NCI-H748 (cell line): ENCODE data around the gene MVK.

Source experiments
- DNase-seq: peaks from one replicate; lab custom pipeline; 2025; ENCODE audit not compliant: unreplicated experiment; lab: John Stamatoyannopoulos, UW

The MVK gene

GRCh38 chr12:109563291-109564284, 10.0 kb upstream of the MVK start:
- no peak for DNase-seq

- no peak for DNase-seq
These were observed 7.2 kb upstream of the MVK start for GRCh38 chr12:109566424-109566823.

- no peak for DNase-seq
These were observed 6.3 kb upstream of the MVK start for GRCh38 chr12:109567296-109567695.

GRCh38 chr12:109567967-109568366, 5.6 kb upstream of the MVK start:
- no peak for DNase-seq

GRCh38 chr12:109568486-109568885, 5.1 kb upstream of the MVK start:
- no peak for DNase-seq

GRCh38 chr12:109571773-109572505, 1.7 kb upstream of the MVK start:
- DNase-seq: no peak

GRCh38 chr12:109572506-109572845, 1.1 kb upstream of the MVK start:
- DNase-seq: no peak

- DNase-seq: peak; percentile 39
These were observed 285 bp downstream of the MVK start for GRCh38 chr12:109573914-109574244.

GRCh38 chr12:109575683-109576082, 2.1 kb downstream of the MVK start:
- no peak for DNase-seq

GRCh38 chr12:109577311-109577710, 3.7 kb downstream of the MVK start:
- no peak for DNase-seq

- DNase-seq: no peak
These were observed 4.8 kb downstream of the MVK start for GRCh38 chr12:109578330-109578927.

- no peak for DNase-seq
These were observed 6.0 kb downstream of the MVK start for GRCh38 chr12:109579639-109580038.

- no peak for DNase-seq
These were observed 6.7 kb downstream of the MVK start for GRCh38 chr12:109580272-109580671.

GRCh38 chr12:109580684-109581333, 7.2 kb downstream of the MVK start:
- no peak for DNase-seq

GRCh38 chr12:109581334-109581691, 7.7 kb downstream of the MVK start:
- DNase-seq: no peak

GRCh38 chr12:109581856-109582255, 8.3 kb downstream of the MVK start:
- DNase-seq: no peak

- no peak for DNase-seq
These were observed 9.0 kb downstream of the MVK start for GRCh38 chr12:109582636-109583035.

GRCh38 chr12:109583733-109584132, 10.1 kb downstream of the MVK start:
- DNase-seq: no peak

GRCh38 chr12:109586385-109587296, 13.0 kb downstream of the MVK start:
- DNase-seq: peak; percentile 83

- no peak for DNase-seq
These were observed 14.3 kb downstream of the MVK start for GRCh38 chr12:109587921-109588320.
